K562 (cell line): ENCODE measurements around the gene HSPB7. TPM values are rescaled to one million over a fixed set of nuclear protein-coding genes. Genes with fewer than 3 reads are reported as not detected.
A peak's percentile ranks its signal among the peaks of the same experiment; 100 is the strongest.

Experiments
- ATAC-seq: fragments of 200-7000 bp; cut with Tn5 transposase; 3 replicates; pipeline ENCODE4 v1.9.1; 2020; ENCODE audit warnings: moderate library complexity
- BruUV-seq: library from RNA; stranded (reverse); fragments of 400-500 nt; replicated peaks from 2 replicates; lab custom pipeline; 2021; lab: Mats Ljungman, UMichigan
- CTCF ChIA-PET: fragments of 300-600 bp; formaldehyde crosslinking; extraction: SDS; loops from one replicate; lab custom pipeline; 2021; ENCODE audit warnings: low intra/inter-chr PET ratio; lab: Yijun Ruan, JAX
- POLR2A ChIA-PET: fragments of 300-600, 350-650 bp; sonication (Branson Sonifier 250); formaldehyde crosslinking; extraction: SDS; loops from one replicate; lab custom pipeline; 2021; ENCODE audit warnings: antibody characterized with exemption, inconsistent platforms; lab: Yijun Ruan, JAX
- DNase-seq, 4 experiments: peaks; one replicate each; pipeline versions ENCODE4 v3.0.0 to v3.0.0-alpha.2; 2011 to 2018; ENCODE audit warnings: low spot score in 3 of 4, mixed read lengths in 3 of 4; ENCODE audit errors: extremely low read depth in 1 of 4
- FAIRE-seq: peaks from 2 replicates; lab custom pipeline; 2011; peaks lifted over from hg19 to GRCh38; lab: Jason Lieb, UNC
- H2AFZ ChIP-seq: 2 replicates; pipeline ENCODE4 v1.6.0; 2011; ENCODE audit warnings: low read depth, low read length, control low read depth, inconsistent platforms
- H3K27ac ChIP-seq: fragments of 200-600 bp; 3 replicates; pipeline ENCODE4 v1.8.0; 2011; ENCODE audit warnings: low read depth, mild to moderate bottlenecking, control low read depth, inconsistent platforms, low read length, moderate library complexity, mixed read lengths; ENCODE audit errors: extremely low read depth
- H3K27me3 ChIP-seq, 2 experiments: fragments of 300-600 bp in 1 of 2; 2 replicates in 1 of 2; 3 replicates in 1 of 2; pipeline versions ENCODE4 v1.6.0 to v1.8.0; 2011; ENCODE audit warnings: inconsistent platforms in 2 of 2, low read length in 2 of 2, mild to moderate bottlenecking in 1 of 2, mixed read lengths in 1 of 2, moderate library complexity in 1 of 2; ENCODE audit not compliant: control insufficient read depth in 2 of 2, insufficient read depth in 2 of 2
- H3K36me3 ChIP-seq: fragments of 300-600 bp; 3 replicates; pipeline ENCODE4 v1.8.0; 2011; ENCODE audit warnings: mild to moderate bottlenecking, low read length, inconsistent platforms; ENCODE audit not compliant: control insufficient read depth, insufficient read depth
- H3K4me1 ChIP-seq, 2 experiments: fragments of 200-600 bp in 1 of 2; replicated peaks in 1 of 2; 2 replicates in 1 of 2; 3 replicates in 1 of 2; pipeline versions ENCODE4 v1.5.1 to v1.8.0; 2011; ENCODE audit warnings: inconsistent platforms in 2 of 2, low read length in 2 of 2, mild to moderate bottlenecking in 1 of 2, mixed read lengths in 1 of 2, moderate library complexity in 1 of 2; ENCODE audit not compliant: control insufficient read depth in 2 of 2, insufficient read depth in 2 of 2
- H3K4me2 ChIP-seq: 2 replicates; pipeline ENCODE4 v1.6.1; 2011; ENCODE audit warnings: low read length, control low read depth, inconsistent platforms, mixed read lengths; ENCODE audit not compliant: insufficient read depth
- H3K4me3 ChIP-seq: fragments of 200-600 bp; sonication (generic), shearing (Covaris generic); 2 replicates; pipeline ENCODE4 v1.5.1; 2016; ENCODE audit warnings: control low read depth, inconsistent platforms
- H3K79me2 ChIP-seq: fragments of 200-600 bp; 3 replicates; pipeline ENCODE4 v1.8.0; 2011; ENCODE audit warnings: low read length, inconsistent platforms; ENCODE audit not compliant: control insufficient read depth, insufficient read depth
- H3K9ac ChIP-seq, 2 experiments: 2 replicates each; pipeline versions ENCODE4 v1.6.0 to v1.6.1; 2011; ENCODE audit warnings: low read depth in 2 of 2, low read length in 2 of 2, control low read depth in 1 of 2, inconsistent platforms in 1 of 2, mild to moderate bottlenecking in 1 of 2, mixed read lengths in 1 of 2; ENCODE audit not compliant: insufficient read depth in 1 of 2
- H3K9me1 ChIP-seq: one replicate; pipeline ENCODE4 v1.6.0; 2011; ENCODE audit warnings: inconsistent platforms, mild to moderate bottlenecking, low read length, moderate library complexity; ENCODE audit not compliant: control insufficient read depth, insufficient read depth
- H3K9me3 ChIP-seq: replicated peaks from 2 replicates; pipeline ENCODE4 v1.5.1; 2011; ENCODE audit warnings: low read depth, low read length, inconsistent platforms; ENCODE audit not compliant: control insufficient read depth, insufficient read depth
- H4K20me1 ChIP-seq: replicated peaks from 2 replicates; pipeline ENCODE4 v1.6.1; 2011; ENCODE audit warnings: low read length, inconsistent platforms, mixed read lengths; ENCODE audit not compliant: control insufficient read depth, insufficient read depth
- FOXK2 ChIP-seq, 2 experiments: fragments of 450-650 bp; IDR thresholded peaks in 1 of 2; conservative IDR thresholded peaks in 1 of 2; 2 replicates each; pipeline ENCODE4 v1.6.1; 2016; ENCODE audit warnings: low read depth in 2 of 2, mild to moderate bottlenecking in 1 of 2
- ILF3 ChIP-seq: fragments of 450-650 bp; IDR thresholded peaks from 2 replicates; pipeline ENCODE4 v1.6.1; 2018; ENCODE audit warnings: antibody characterized with exemption, mild to moderate bottlenecking, moderate library complexity, borderline replicate concordance
- NFYB ChIP-seq: IDR thresholded peaks from 2 replicates; pipeline ENCODE4 v1.6.1; 2011; ENCODE audit warnings: mild to moderate bottlenecking, moderate library complexity; ENCODE audit not compliant: insufficient read length; ENCODE audit errors: extremely low read depth
- NR3C1 ChIP-seq: sonication (generic); formaldehyde crosslinking; IDR thresholded peaks from 2 replicates; pipeline ENCODE4 v1.8.1; 2022; ENCODE audit warnings: missing genetic modification reagents
- PCBP2 ChIP-seq: fragments of 200-400 bp; formaldehyde crosslinking; IDR thresholded peaks from 2 replicates; pipeline ENCODE4 v1.6.1; 2018; ENCODE audit warnings: low read length, low read depth, mild to moderate bottlenecking, moderate library complexity; ENCODE audit not compliant: poor library complexity, severe bottlenecking
- ZBTB9 ChIP-seq: fragments of 450-650 bp; formaldehyde crosslinking; IDR thresholded peaks from 2 replicates; pipeline ENCODE4 v1.4.0; 2020; ENCODE audit warnings: mild to moderate bottlenecking, moderate library complexity
- ZEB2 ChIP-seq: fragments of 450-650 bp; IDR thresholded peaks from 2 replicates; pipeline ENCODE4 v1.6.1; 2016
- ZNF277 ChIP-seq: fragments of 250-450 bp; sonication (Bioruptor Pico); IDR thresholded peaks from 2 replicates; pipeline ENCODE4 v1.8.0; 2022; ENCODE audit warnings: inconsistent platforms, mild to moderate bottlenecking, moderate library complexity, borderline replicate concordance
- WGBS: fragments of 100-300 bp; shearing (Covaris generic); methylation state at CpG from one replicate; pipeline ENCODE4 v1.1.6; 2016; ENCODE audit warnings: low coverage, mixed read lengths; ENCODE audit not compliant: insufficient coverage; ENCODE audit errors: missing lambda C conversion rate; 5-methylcytosine and 5-hydroxymethylcytosine counted together
- in situ Hi-C: fragments of 300-500 bp; cut with MboI; formaldehyde crosslinking; loops from 4 replicates; pipeline ENCODE4 v1.15.0; 2018; ENCODE audit warnings: inconsistent platforms, mixed read lengths
- intact Hi-C: fragments of 100-400 bp; cut with micrococcal nuclease; formaldehyde crosslinking; loops from 2 replicates; pipeline ENCODE4 v1.14.2; 2022
- polyA plus RNA-seq, 8 experiments: library from polyadenylated mRNA; depleted of rRNA in 4 of 8; stranded (reverse) in 5 of 8; unstranded in 3 of 8; fragments of >200 nt; fragmentation: Nextera tagmentation in 2 of 8; fragmentation: Illumina TruSeq in 1 of 8; extraction: Ambion mirVana in 2 of 8; extraction: Trizol in 1 of 8; gene quantifications; 2 replicates each; pipeline versions ENCODE4 v1.2.1 to v1.2.3, GENCODE V29; 2011 to 2014; ENCODE audit warnings: inconsistent platforms in 1 of 8, missing spikeins in 1 of 8
- total RNA-seq, 7 experiments: library from RNA; depleted of rRNA in 6 of 7; stranded (reverse); fragments of >200 nt in 6 of 7; fragmentation: Illumina TruSeq in 2 of 7; extraction: Trizol in 2 of 7; gene quantifications; 2 replicates each; pipeline versions ENCODE4 v1.2.1 to v1.2.3, GENCODE V29; 2011 to 2021; ENCODE audit warnings: low replicate concordance in 1 of 7
- TF ChIP-seq, protein P1 (sequence below): fragments of 450-650 bp; IDR thresholded peaks from 2 replicates; pipeline ENCODE4 v1.6.1; 2017; ENCODE audit warnings: antibody characterized with exemption, mild to moderate bottlenecking
- TF ChIP-seq, protein P2 (sequence below): sonication (generic); formaldehyde crosslinking; IDR thresholded peaks from 2 replicates; pipeline ENCODE4 v1.8.0; 2022; ENCODE audit warnings: mild to moderate bottlenecking, missing genetic modification reagents

Gene HSPB7
- total and polyA plus RNA-seq, 9 of the 15 experiments (the other 6 are each of a cell fraction or from before 2014, with no cell fraction given), result 0.05 to 0.19 (median 0.07) TPM; not detected in 6

DNA sequence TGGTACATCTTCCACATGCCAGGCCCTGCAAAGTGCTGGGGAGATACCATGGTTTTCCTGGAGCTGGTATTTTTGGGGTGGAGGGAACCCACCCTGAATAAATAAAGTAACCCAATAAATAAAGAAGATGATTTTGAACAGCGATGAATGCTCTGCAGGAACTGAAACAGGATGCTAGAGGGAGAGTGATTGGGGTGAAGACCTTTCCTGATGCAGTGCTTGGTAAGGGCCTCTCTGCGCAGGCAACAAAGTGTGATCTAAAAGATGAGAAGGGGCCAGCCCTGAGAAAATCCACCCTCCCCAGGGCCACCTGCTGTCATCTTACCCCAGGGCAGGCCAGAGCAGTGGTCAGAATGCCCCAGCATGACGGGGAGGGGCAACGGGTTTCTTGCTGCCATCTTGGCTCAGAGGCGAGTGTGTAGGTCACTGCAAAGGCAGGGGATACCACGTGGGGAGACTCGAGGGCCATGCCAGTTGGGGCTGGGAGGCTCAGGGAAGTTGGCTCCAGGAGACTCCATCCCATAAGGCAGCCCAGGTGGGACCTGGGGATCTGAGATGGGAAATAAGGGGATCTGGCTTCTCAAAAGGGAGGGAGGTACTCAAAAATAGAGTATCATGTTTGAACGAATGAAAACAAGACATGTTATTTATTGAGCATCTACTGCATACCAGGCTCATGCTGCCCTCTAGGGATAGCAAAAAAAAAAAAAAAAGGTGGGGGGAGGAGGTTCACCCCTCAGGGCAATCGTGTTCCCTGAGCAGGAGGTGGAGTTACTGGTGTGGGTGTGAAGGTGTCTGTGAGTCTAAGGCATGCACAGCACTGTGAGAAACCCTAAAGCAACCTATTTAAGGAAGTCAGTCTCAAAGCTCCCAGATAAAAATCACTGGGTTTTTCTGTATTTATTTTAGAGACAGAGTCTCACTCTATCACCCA, 11.0 kb downstream of the HSPB7 start (continued):
- TF ChIP-seq, protein P1, sequence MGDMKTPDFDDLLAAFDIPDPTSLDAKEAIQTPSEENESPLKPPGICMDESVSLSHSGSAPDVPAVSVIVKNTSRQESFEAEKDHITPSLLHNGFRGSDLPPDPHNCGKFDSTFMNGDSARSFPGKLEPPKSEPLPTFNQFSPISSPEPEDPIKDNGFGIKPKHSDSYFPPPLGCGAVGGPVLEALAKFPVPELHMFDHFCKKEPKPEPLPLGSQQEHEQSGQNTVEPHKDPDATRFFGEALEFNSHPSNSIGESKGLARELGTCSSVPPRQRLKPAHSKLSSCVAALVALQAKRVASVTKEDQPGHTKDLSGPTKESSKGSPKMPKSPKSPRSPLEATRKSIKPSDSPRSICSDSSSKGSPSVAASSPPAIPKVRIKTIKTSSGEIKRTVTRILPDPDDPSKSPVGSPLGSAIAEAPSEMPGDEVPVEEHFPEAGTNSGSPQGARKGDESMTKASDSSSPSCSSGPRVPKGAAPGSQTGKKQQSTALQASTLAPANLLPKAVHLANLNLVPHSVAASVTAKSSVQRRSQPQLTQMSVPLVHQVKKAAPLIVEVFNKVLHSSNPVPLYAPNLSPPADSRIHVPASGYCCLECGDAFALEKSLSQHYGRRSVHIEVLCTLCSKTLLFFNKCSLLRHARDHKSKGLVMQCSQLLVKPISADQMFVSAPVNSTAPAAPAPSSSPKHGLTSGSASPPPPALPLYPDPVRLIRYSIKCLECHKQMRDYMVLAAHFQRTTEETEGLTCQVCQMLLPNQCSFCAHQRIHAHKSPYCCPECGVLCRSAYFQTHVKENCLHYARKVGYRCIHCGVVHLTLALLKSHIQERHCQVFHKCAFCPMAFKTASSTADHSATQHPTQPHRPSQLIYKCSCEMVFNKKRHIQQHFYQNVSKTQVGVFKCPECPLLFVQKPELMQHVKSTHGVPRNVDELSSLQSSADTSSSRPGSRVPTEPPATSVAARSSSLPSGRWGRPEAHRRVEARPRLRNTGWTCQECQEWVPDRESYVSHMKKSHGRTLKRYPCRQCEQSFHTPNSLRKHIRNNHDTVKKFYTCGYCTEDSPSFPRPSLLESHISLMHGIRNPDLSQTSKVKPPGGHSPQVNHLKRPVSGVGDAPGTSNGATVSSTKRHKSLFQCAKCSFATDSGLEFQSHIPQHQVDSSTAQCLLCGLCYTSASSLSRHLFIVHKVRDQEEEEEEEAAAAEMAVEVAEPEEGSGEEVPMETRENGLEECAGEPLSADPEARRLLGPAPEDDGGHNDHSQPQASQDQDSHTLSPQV, result no peak
- TF ChIP-seq NR3C1 (CRISPR knock-in tag), result no peak

DNA sequence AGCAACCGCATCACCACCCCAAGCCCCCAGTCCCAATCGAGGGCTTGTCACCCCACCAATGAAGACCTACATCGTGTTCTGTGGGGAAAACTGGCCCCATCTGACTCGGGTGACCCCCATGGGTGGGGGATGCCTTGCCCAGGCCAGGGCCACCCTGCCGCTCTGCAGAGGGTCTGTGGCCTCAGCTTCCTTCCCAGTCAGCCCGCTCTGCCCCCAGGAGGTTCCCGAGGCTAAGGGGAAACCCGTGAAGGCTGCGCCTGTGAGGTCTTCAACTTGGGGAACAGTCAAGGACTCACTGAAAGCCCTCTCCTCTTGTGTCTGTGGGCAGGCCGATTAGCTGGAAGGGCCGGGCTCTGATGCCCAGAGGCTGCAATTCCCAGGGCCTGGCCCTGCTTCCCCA, 11.8 kb downstream of the HSPB7 start:
- in situ Hi-C loops, result no loop called here
- ATAC-seq (no peak), DNase-seq (no peak), FAIRE-seq (no peak)
- Histone ChIP-seq H2AFZ (peak overlapping the region; percentile 48; the same call in 1 of the 2 replicates), H3K9me1 (no peaks in the 10 kb centered on the region), H3K27ac (no peak overlapping the region), H3K79me2 (no peaks in the 10 kb centered on the region), H4K20me1 (no peaks in the 10 kb centered on the region), H3K36me3 (no peaks in the 10 kb centered on the region), H3K4me3 (no peak overlapping the region), H3K4me1 (peaks cover 9 to 13% of the 10 kb centered on the region in 2 experiments; a peak in 4 of 5 replicates), H3K9me3 (no peaks in the 10 kb centered on the region), H3K9ac (peak overlapping the region in 1 of 2 experiments; percentile 74; a peak in 2 of 4 replicates), H3K4me2 (no peak overlapping the region), H3K27me3 (peaks cover 2 to 10% of the 10 kb centered on the region in 2 experiments; a peak in 2 of 5 replicates)
- no TSS peak for BruUV-seq
- ChIA-PET CTCF (interaction anchor here (6.1 kb wide), 1 partner anchor 49 kb away, joined by 53 read pairs; no protein-coding TSS in a partner anchor), POLR2A (interaction anchor here (0.6 to 0.8 kb wide), 3 partner anchors 241 to 701 kb away, joined by 3 read pairs; no protein-coding TSS in a partner anchor)
- 27% methylated on average over 11 of the region's 11 CpGs for WGBS
- intact Hi-C loops, result loop anchor here (5.0 kb wide), 1 partner anchor 66 kb away; the partner anchor contains the start of gene FAM131C
- TF ChIP-seq ZEB2 (no peak), ILF3 (no peak), ZBTB9 (CRISPR knock-in tag) (no peak), ZNF277 (CRISPR knock-in tag) (no peak), PCBP2 (no peak), NFYB (no peak), FOXK2 (conservative IDR thresholded peaks at IDR 0.05 in 1 of 2, IDR thresholded peaks at IDR 0.05 in 1 of 2; ENCODE audit: low read depth in 2 of 2) (no peak)
- TF ChIP-seq, protein P2, sequence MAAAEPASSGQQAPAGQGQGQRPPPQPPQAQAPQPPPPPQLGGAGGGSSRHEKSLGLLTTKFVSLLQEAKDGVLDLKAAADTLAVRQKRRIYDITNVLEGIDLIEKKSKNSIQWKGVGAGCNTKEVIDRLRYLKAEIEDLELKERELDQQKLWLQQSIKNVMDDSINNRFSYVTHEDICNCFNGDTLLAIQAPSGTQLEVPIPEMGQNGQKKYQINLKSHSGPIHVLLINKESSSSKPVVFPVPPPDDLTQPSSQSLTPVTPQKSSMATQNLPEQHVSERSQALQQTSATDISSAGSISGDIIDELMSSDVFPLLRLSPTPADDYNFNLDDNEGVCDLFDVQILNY (CRISPR knock-in tag), result no peak
